SK-N-MC (cell line): ENCODE data around the gene NPEPL1.
"Not testable (repeated sequence)": the region's sequence is repeated elsewhere in the genome, so short reads cannot be mapped to it uniquely, and the experiment has no call there.

Experiments
- DNase-seq: peaks from one replicate; pipeline ENCODE4 v3.0.0-alpha.2; 2011; ENCODE audit warnings: low read depth, low spot score
- H3K27ac ChIP-seq: fragments of 200-600 bp; sonication (generic); 2 replicates; pipeline ENCODE4 v1.5.1; 2016; ENCODE audit warnings: mixed run types
- H3K36me3 ChIP-seq: fragments of 200-600 bp; sonication (generic); 2 replicates; pipeline ENCODE4 v1.6.1; 2017; ENCODE audit warnings: antibody characterized with exemption, low read length, mixed read lengths; ENCODE audit not compliant: insufficient read depth
- H3K4me3 ChIP-seq: fragments of 200-600 bp; sonication (generic); 2 replicates; pipeline ENCODE4 v1.5.1; 2016
- H3K9ac ChIP-seq: fragments of 200-600 bp; sonication (generic); 2 replicates; pipeline ENCODE4 v1.8.0; 2017; ENCODE audit warnings: mixed run types, mixed read lengths; ENCODE audit not compliant: insufficient read length
- H3K9me3 ChIP-seq: fragments of 200-600 bp; sonication (generic); 2 replicates; pipeline ENCODE4 v1.6.1; 2017; ENCODE audit warnings: low read depth, mild to moderate bottlenecking, antibody characterized with exemption, low read length, moderate library complexity, mixed read lengths
- EZH2 ChIP-seq: fragments of 200-600 bp; sonication (generic); IDR thresholded peaks from one replicate; pipeline ENCODE4 v1.6.1; 2017; ENCODE audit warnings: antibody characterized with exemption
- FOXP2 ChIP-seq: optimal IDR thresholded peaks from 2 replicates; pipeline ENCODE3; 2011; ENCODE audit warnings: mild to moderate bottlenecking, moderate library complexity; ENCODE audit not compliant: insufficient read depth; ENCODE audit errors: extremely low read length, control extremely low read depth
- POLR2AphosphoS5 ChIP-seq: IDR thresholded peaks from 2 replicates; pipeline ENCODE4 v1.6.1; 2012; ENCODE audit warnings: mild to moderate bottlenecking, low read depth, low read length, borderline replicate concordance

Gene NPEPL1, protein sequence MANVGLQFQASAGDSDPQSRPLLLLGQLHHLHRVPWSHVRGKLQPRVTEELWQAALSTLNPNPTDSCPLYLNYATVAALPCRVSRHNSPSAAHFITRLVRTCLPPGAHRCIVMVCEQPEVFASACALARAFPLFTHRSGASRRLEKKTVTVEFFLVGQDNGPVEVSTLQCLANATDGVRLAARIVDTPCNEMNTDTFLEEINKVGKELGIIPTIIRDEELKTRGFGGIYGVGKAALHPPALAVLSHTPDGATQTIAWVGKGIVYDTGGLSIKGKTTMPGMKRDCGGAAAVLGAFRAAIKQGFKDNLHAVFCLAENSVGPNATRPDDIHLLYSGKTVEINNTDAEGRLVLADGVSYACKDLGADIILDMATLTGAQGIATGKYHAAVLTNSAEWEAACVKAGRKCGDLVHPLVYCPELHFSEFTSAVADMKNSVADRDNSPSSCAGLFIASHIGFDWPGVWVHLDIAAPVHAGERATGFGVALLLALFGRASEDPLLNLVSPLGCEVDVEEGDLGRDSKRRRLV

DNA sequence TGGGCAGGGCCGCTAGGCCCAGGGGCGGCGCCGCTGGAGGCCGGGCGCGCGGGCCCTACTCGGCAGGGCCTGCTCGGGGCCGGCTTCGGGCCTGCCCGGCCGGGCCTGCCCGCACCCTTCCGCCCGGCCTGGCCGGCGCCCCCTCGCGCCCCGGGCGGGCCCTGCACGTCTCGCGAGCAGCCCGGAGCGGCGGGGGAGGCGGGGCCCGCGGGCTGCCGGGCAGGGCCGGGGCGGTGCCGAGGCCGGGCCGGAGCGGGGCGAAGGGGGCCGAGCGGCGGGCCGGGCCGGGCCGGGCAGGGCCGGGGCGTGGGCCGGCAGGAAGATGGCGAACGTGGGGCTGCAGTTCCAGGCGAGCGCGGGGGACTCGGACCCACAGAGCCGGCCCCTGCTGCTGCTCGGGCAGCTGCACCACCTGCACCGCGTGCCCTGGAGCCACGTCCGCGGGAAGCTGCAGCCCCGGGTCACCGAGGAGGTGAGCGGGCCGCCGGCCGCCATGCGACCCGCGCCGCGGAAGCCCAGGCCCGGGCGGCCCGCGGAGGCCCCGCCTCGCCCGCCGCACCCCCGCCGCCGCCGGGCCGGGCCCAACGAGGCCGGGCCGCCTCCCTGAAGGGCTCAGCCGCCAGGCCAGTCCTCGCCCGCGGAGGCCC, at the start of gene NPEPL1:
Gene NPEPL1 (plus strand): TSS at position 222 of the 647 bp plus-strand sequence. CDS start 101 bp downstream, at position 323.
- H3K27ac ChIP-seq = no peak within 1 kb of the TSS
- DNase-seq = no peak
- H3K9me3 ChIP-seq = no peaks in the 10 kb centered on the region
- H3K4me3 ChIP-seq = no peak within 1 kb of the TSS
- no peak within 1 kb of the TSS for H3K9ac ChIP-seq
- no peaks in the 10 kb centered on the region for H3K36me3 ChIP-seq
- TF ChIP-seq EZH2 = no peak
- TF ChIP-seq POLR2AphosphoS5 = no peak
- no peak for TF ChIP-seq FOXP2

DNA sequence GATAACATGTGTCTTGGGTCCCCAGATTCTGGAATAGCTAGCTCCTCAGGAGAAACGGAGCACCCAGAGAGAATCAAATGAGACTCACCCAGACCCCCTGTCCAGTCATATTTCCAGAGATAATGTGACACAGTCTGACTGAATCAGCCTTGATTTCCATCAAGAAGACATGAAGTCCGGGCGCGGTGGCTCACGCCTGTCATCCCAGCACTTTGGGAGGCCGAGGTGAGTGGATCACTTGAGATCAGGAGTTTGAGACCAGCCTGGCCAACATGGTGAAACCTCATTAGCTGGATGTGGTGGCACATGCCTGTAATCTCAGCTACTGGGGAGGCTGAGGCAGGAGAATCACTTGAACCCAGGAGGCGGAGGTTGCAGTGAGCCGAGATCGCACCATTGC, 49.7 kb upstream of the NPEPL1 start:
- H3K4me3 ChIP-seq, DNase-seq, H3K36me3 ChIP-seq, H3K9ac ChIP-seq, H3K27ac ChIP-seq, H3K9me3 ChIP-seq: not testable (repeated sequence)

DNA sequence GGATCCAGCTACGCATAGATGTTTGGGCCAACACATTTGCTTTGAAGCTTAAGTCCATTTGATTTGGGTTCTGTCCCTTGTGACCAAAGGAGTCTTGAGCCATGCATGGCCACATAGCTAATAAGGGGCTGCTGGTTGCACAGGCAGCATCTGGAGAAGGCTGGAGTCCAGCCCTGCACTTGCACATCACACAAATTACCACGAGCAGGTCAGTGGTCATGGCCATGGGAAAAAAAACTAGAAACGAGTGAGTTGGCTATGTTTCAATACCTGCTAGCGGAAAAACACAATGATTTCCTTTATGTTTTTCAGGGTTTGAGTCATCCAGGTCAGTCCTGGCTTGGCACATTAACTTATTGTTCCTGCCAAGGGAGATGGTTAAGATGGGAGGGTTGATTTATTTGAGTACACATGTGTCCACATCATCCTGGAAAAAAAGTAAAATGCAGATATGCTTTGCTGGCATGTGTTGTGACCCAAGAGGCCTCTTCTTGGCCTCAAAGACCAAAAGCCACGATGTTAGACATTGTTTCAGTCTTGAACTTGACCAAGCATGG, 47.1 kb upstream of the NPEPL1 start:
- Histone ChIP-seq H3K9me3 (no peaks in the 10 kb centered on the region), H3K9ac (no peak overlapping the region), H3K4me3 (no peak overlapping the region), H3K27ac (no peak overlapping the region), H3K36me3 (no peaks in the 10 kb centered on the region)
- no peak for DNase-seq
- TF ChIP-seq FOXP2 (no peak), EZH2 (no peak), POLR2AphosphoS5 (no peak)

DNA sequence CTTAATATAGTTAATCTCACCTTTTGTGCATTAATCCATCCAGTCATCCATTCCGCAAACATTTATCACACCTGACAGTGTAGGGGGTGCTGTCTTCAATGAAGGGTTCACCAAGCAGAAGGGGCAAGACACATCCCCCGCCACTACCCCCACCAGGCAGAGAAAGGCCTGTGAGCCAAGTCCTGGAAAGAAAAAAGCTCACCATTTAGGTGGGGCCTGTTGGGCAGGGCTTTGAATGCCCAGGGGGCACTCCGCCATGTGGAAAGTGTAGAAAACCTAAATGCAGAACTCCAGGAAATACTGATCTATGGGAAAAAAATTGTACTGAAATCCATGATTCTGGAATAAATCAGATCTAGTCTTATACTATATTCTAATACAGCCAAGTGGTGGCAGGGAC, 46.3 kb upstream of the NPEPL1 start:
- Histone ChIP-seq H3K9me3 (no peaks in the 10 kb centered on the region), H3K36me3 (no peaks in the 10 kb centered on the region), H3K9ac (no peak overlapping the region), H3K4me3 (no peak overlapping the region), H3K27ac (no peak overlapping the region)
- no peak for TF ChIP-seq POLR2AphosphoS5
- no peak for TF ChIP-seq FOXP2
- TF ChIP-seq EZH2 = no peak
- no peak for DNase-seq

GRCh38 chr20:58646703-58647102, 45.9 kb upstream of the NPEPL1 start:
- no peak overlapping the region for H3K27ac ChIP-seq
- no peak overlapping the region for H3K9ac ChIP-seq
- DNase-seq = no peak
- H3K36me3 ChIP-seq = no peaks in the 10 kb centered on the region
- TF ChIP-seq FOXP2 (no peak), EZH2 (no peak), POLR2AphosphoS5 (no peak)
- H3K4me3 ChIP-seq = no peak overlapping the region
- H3K9me3 ChIP-seq = no peaks in the 10 kb centered on the region

DNA sequence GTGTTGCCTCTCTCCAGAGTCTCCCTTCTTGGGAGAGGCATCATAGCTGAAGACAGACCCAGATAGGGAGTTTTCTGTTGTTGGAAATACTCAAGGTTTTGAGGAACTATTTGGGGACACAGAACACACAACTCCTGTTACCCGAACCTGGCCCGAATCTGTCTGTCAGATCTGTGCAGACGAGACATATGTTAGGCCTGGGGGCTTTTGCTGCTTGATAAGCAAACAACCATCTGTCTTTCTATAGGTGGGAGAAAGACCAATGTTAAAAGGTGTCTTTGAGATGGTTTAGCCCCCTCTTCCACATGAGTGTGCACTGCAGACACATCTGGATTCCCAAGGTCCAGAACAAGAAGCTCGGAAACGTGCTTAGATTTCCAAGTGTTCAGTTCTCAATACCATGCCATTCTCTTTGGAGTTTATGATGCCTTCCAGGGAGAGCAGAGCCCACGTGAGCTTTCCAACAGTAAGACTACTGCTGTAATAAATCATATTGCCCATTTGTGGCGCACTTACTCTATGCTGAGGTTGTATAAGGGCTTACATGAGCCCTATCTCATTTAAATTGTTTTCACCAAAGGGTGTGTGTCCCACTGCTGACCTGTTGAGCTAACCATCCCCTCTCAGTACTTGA, 45.3 kb upstream of the NPEPL1 start:
- TF ChIP-seq POLR2AphosphoS5 (no peak), FOXP2 (no peak), EZH2 (no peak)
- Histone ChIP-seq H3K36me3 (no peaks in the 10 kb centered on the region), H3K9me3 (no peaks in the 10 kb centered on the region), H3K9ac (no peak overlapping the region), H3K27ac (no peak overlapping the region), H3K4me3 (no peak overlapping the region)
- DNase-seq = no peak

- no peak for DNase-seq
- H3K9ac ChIP-seq = no peak overlapping the region
- H3K9me3 ChIP-seq = no peaks in the 10 kb centered on the region
- TF ChIP-seq POLR2AphosphoS5 (no peak), EZH2 (no peak), FOXP2 (no peak)
- H3K27ac ChIP-seq = no peak overlapping the region
- H3K36me3 ChIP-seq = no peaks in the 10 kb centered on the region
- H3K4me3 ChIP-seq = no peak overlapping the region
Measured at GRCh38 chr20:58647796-58648501, 44.7 kb upstream of the NPEPL1 start.

DNA sequence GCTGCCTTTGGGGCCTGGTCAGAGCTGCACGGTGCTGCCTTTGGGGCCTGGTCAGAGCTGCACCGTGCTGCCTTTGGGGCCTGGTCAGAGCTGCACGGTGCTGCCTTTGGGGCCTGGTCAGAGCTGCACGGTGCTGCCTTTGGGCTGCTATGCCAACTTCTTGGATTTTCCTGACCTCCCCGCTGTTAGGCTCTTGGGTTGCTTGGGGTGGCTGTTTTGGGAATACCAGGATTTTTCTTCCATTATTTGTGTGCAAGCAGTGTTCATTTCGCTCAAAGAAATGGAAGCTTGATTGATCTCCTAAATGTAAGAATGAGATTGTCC, 44.1 kb upstream of the NPEPL1 start:
- DNase-seq, H3K9me3 ChIP-seq, H3K4me3 ChIP-seq, H3K9ac ChIP-seq, H3K27ac ChIP-seq, H3K36me3 ChIP-seq: not testable (repeated sequence)
